HG03439 (cell line): ENCODE results near the gene MOXD1.

ENCODE experiments used
- ATAC-seq: cut with Tn5 transposase; IDR thresholded peaks from one replicate; pipeline ENCODE4 v1.9.1; 2021; ENCODE audit warnings: mild to moderate bottlenecking, moderate library complexity; ENCODE audit not compliant: unreplicated experiment

MOXD1 gene

DNA sequence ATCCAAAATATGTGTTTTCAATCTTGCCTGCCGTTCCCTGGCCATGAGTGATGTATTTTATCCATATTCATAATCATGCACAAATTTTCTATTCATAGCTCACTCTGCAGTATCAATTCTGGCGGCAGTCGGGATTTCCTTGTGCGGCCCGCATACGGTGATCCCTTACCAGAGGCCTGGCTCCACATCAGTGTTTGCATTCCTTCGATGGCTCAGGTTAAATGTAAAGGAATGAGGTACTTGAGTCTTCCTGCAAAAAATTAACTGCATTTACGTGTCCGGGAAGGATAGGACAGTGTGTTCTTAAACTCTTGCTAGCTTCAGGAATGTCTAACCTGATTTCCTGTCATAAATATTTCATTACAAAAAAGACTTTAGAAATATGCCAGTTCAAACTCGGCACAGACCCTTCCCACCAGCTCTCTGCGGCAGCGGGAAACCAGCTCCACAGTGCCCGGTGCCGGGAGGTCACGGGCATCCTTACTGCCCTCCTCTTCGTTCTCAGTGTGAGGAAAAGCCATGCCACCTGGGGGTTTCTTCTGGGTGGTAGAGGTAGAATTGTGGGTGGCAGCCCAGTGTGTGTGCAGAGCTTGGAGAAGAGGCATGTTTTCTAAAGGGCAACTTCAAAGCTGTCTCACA lies 154.5 kb downstream of the MOXD1 start:
- ATAC-seq = no peak

DNA sequence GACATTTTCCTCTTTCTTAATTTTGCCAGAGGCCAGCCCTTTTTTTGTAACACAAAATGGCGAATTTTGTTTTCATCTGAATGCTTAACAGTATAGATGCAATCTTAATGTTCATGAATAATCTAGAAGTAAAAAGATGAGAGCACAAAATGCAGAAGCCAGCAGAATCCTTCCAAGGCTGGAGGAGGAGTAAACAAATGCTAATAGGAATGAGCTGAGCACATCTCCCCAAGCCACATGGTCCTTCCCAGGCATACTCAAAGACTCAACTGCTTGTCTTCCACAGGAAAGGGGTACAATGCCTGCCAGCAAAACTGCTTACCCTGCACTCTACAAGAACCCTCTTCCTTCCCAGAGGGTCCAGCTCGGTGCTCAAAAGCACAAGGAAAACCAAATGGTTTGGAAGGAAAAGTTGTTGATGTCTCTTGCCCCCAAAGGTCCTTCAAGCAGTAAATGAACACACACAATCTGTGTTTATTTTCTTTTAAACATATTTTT lies 155.1 kb downstream of the MOXD1 start:
- no peak for ATAC-seq
